Measurements from ENCODE around the gene TPCN2.

Gene TPCN2

DNA sequence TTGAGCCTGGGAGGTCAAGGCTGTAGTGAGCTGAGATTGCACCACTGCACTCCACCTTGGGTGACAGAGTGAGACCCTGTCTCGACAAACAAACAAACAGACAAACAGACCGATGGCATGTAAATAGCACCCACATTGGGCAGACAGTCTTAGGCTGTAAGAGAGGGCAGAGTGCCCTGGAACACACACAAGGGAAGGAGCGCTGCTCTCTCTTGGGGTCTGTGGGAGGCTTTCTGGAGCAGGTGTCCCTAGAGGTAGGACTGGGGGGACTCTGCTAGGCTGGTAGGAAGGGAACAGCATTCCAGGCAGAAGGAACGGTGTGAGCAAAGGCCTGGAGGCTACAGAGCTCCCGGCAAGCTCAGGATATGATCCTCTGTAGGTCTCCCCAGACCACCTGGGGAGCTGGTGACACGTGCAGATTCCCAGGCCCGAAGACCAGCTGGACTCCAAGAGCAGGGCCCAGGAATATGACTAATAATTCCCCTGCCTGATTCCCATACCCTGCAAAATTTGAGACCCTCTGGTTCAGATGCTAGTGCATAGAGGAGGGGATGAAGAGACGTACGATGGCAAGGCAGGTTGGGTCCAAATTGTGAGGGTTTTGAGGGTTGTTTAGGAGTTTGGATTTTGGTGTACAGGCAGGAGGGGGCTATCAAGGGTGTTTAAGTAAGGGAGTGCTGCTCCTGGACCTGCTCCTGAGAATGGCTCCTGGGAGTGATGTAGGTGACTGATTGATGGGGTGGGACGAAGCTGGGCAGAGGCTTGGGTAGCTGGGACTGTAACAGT, 118.6 kb downstream of the TPCN2 start:
- Histone ChIP-seq H3K4me3 (no peak overlapping the region), H3K27ac (no peak overlapping the region)

DNA sequence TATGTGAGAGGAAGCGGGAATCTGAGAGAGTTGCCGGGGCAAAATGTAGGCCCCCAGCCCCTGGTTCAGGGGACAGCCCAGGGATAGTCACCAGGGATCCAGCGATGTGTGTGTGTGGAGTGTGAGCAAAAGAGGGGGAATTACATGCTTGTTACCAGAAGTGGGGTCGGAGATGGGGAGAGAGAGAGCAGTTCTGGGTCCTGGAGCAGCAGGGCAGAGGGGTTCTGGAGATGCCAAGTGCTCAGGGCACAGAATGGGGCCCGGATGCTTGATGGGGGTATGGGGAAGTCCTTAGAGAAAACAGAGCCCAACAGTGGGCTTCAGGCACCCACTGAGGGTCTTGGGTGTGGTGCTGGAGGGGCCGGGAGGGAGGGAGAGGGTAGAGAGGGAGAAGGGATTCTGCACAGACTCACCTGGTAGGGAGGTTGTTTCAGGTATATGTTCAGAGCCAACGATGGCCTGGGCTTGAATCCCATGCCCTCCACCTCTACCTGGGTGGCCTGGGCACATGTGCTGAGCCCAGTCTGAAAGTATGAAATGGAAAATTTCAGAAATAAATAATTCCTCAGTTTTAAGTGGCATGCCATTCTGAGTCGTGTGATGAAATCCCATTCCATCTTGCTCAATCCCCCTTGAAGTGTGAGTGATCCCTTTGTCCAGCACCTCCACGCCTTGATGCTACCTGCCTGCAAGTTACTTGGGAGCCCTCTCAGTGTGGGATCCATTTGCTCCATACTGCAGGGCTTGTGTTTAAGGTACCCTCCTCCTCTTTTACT, 119.4 kb downstream of the TPCN2 start:
- Histone ChIP-seq H3K4me3 (no peak overlapping the region), H3K27ac (no peak overlapping the region)

DNA sequence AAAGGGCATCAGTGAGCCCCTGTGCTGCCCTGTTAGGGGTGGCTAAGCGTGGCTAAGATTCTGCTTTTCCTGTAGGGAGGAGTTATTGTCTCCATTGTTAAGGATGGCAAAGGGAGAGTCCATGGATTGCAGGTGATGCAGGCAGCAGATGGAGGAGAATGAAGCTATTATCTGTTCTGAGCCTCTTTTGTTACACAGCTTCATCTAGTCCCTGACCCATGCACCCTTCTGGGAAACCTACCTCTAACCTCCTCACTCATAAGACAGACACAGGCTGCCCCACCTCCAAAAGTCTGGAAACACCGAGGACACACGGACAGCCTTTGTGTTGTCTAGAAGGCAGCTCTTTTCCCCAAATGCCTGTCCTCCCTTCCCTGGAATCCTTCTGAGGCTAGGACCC, 120.7 kb downstream of the TPCN2 start:
- H3K27ac ChIP-seq, result no peak overlapping the region

DNA sequence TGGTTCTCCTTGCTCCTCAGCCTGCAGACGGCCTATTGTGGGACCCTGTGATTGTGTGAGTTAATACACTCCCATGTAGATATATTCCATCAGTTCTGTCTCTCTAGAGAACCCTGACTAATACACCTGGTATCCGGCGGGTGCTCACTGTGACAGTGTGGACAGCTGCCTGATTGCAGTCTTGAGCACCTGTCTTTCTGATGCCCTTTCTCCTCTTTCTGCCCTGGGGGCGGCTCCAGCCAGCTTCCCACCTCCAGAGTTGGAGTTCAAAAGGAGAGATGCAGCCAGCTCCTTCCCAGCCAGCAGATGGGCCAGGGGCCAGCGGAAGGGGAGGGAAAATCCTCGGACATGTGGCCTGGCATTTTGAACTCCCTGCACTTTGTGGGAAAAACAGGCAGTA, 122.0 kb downstream of the TPCN2 start:
- Histone ChIP-seq H3K27ac (no peak overlapping the region), H3K4me3 (no peak overlapping the region)

More for the DNA sequence above, 120.7 kb downstream of the TPCN2 start:
- no peak overlapping the region for H3K4me3 ChIP-seq

DNA sequence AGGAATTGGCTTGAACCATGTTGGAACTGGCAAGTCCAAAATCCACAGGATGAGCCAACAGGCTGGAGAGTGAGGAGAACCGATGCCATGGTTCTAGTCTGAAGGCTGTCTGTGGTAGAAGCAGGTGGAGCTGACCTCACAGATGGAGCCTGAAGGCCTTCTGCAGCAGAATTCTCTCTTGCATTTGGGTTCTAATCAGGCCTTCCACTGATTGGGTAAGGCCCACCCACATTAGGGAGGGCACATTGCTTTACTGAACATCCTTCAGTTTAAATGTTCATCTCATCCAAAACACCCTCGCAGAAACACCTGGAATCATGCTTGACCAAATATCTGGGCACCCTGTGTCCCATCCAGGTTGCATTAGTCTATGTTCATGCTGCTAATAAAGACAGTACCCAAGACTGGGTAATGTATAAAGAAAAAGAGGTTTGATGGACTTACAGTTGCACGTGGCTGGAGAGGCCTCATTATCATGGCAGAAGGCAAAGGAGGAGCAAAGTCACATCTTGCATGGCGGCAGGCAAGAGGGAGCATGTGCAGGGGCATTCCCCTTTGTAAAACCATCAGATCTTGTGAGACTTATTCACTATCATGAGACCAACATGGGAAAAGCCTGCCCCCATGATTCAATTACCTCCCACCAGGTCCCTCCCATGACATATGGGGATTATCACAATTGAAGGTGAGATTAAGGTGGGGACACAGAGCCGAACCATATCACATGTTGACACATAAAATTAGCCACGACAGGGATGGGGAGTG, 122.9 kb downstream of the TPCN2 start:
- Histone ChIP-seq H3K4me3 (no peak overlapping the region), H3K27ac (no peak overlapping the region)

DNA sequence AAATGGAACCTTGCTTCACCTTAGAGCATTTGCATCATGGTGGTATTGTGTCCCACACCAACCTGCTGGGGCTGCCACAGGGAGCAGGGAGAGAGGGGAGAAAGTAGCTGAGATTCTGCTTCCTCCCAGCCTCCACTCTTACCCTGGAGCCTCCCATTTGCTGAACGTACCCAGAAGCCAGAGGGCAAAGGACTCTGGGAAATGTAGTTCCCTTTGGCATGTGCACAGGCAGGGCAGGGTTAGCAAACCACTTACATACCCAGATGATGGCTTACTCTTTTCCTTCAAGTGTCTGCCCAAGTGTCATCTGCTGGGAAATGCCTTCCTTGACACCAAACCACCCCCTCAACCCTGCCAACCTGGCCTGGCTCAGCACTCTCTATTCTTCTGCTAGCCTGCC, 123.9 kb downstream of the TPCN2 start:
- no peak overlapping the region for H3K27ac ChIP-seq
- H3K4me3 ChIP-seq, result no peak overlapping the region

DNA sequence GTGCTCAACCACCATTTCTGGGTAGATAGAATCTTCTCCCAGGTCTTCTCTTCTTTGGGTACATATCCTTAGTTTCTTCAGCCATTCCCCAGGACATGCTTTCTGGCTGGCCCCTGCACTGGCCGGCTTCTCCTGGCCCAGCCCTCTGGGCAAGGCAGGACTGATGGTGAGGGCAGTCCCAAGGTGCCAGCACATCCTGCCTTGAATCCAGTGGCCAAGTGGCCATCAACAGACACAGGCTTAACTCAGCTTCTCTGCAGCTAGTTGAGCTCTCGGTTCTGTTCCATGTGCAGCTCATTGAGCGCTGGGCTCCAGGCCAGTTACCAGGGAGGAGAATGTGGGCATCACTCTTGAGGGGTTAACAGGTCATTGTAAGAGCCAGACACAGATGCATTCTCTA, 124.6 kb downstream of the TPCN2 start:
- Histone ChIP-seq H3K27ac (no peak overlapping the region), H3K4me3 (no peak overlapping the region)

DNA sequence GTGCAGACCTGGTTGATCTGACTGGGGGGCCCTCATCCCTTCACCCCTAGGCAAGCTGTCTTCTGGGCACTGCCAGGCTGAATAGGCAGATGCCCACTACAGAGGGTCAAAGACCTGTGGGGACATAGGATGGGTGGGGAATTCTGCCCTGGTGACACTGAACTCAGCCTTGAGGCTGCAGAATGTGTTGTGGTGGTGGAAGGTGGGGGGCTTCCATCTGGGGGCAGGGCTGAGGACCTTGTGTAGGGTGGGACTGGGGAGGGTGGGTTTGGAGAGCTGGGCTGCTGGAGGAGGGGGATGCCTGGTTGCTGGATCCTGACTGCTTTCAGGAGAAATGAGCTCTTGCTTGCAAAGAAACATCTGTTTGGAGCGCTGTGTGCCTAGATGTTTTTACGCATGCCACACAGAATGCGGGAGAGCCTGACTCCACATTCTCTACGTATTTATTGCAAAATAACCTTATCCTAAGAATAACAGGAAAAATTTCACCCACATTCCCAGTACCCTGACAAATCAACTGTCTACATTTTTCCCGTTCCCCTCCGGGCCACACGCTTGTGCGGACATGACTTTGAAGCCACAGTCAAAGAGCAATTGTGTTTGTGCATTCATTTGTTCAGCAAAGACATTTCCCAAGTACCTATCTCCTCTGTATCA, 125.3 kb downstream of the TPCN2 start:
- Histone ChIP-seq H3K4me3 (no peak overlapping the region), H3K27ac (no peak overlapping the region)

DNA sequence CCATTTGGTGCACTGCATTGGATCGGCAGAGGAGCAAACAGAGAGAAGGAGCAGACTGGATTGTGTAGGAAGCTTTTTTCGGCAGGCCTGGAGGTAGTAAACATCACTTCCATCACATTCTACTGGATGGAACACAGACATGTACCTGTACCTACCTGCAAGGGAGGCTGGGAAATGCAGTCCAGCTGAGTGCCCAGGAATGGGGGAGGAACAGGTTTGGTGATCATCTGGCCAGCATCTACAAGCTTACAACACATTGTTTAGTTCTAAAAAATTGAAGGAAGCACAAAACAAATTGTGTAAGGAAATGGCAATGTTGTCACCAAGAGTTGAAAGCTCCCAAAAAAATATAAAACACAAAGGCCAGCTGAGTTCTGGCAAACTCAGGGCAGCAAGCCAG, 126.1 kb downstream of the TPCN2 start:
- Histone ChIP-seq H3K27ac (no peak overlapping the region), H3K4me3 (no peak overlapping the region)

DNA sequence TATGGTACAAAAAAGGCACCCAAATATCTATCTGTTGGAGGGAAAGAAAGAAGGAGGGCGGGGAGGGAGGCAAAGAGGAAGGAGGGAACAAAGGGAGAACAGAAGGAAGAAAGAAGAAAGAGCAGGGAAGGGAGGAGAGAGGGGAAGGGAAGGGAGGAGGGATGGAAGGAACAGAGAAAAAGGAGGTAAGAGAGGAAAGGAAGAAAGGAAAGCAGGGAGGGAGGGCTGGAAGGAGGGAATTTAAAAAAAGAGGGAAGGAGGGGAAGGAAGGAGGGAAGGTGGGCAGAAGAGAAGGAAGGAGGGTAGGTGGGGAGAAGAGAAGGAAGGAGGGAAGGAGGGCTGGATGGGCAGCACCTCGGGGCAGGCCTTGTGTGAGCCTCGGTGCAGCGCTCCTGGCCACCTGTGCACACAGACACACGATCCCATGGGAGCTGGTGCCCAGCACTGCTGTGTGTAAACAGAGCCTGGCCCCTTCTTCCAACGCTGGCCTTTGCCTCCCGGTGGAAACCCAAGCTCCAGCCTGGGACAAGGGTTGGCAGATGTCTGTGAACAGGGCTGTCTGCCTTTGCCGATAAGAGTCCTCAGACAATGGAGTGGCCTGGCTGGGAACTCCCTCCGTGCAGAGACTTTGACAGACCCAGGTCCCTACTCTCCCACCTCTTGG, 130.2 kb downstream of the TPCN2 start:
- Histone ChIP-seq H3K27ac (no peak overlapping the region), H3K4me3 (no peak overlapping the region)

DNA sequence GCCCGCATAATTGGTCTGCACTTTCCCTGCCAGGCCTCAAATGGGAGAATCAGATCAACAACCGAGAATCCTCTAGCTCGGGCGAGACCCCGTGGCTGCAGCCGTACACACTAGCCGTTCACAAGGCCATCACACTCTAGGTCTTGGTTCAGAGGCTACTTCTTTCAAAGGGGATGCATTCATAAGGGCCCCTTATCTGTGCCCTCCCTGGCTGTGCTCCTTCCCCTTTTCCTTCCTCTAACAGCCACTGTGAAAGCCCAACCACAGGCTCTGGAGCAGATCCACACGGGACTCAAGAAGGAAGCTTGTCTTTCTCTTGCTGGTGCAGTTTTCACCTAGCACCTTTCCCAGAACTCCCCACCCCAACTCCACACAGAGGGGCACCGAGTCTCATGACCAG, 131.5 kb downstream of the TPCN2 start:
- no peak overlapping the region for H3K27ac ChIP-seq
- H3K4me3 ChIP-seq, result no peak overlapping the region

DNA sequence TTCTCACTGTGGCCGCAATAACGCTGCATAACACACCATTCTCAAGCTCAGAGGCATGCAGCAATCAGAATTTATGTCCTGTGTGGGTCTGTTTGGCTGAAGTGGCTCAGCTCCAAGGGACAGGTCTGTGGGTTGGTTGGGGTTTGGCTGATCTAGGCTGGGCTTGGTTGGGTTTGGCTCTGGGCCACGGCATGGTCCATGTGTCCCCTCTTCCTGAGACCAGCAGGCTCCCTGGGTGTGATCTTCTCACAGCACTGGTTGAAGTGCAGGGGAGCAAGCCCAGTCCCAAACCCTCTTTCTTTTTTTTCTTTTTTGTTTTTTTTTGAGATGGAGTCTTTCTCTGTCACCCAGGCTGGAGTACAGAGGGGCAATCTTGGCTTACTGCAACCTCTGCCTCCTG, 132.0 kb downstream of the TPCN2 start:
- H3K4me3 ChIP-seq, result no peak overlapping the region
- H3K27ac ChIP-seq, result no peak overlapping the region

DNA sequence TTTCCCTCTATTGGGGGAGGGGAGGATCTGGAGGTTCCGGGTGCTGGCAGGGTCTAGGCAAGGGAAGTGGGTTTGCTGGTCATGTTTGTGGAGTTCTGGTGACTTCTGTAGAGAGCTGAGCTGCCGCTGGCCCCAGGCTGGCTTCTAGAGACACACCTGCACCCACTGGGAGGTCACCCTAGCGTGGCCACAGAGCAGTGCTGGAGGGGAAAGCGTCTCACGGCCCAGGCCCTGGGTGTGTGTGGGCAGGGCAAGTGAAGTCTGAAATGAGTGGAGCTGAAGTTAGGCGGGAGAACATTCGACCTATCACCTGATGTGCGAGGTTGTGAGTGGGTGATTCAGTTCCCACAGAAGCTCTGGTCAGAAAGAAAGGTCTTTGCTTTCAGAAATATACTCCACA, 134.9 kb downstream of the TPCN2 start:
- H3K4me3 ChIP-seq, result no peak overlapping the region
- H3K27ac ChIP-seq, result no peak overlapping the region

Measured in skin epidermis (tissue), 12 donors.